Cardiac muscle cell (in vitro differentiated cells and primary cell): Measurements from ENCODE around the gene RIC8B. TPM values are rescaled to one million over a fixed set of nuclear protein-coding genes. Genes with fewer than 3 reads are reported as not detected.

Experiments
- DNase-seq, 2 donors: peaks; one replicate each; pipeline versions ENCODE4 v3.0.0 to v3.0.0-alpha.2; 2010 to 2017; ENCODE audit warnings: low read depth in 1 of 2, low spot score in 1 of 2
- H3K27ac ChIP-seq: fragments of 200-600 bp; sonication (generic); 2 replicates; pipeline ENCODE4 v1.5.1; 2016
- H3K27me3 ChIP-seq: fragments of 200-600 bp; sonication (generic); 2 replicates; pipeline ENCODE4 v1.6.0; 2016; ENCODE audit warnings: control low read depth
- H3K36me3 ChIP-seq: fragments of 200-600 bp; sonication (generic); 2 replicates; pipeline ENCODE4 v1.5.1; 2016; ENCODE audit warnings: control low read depth
- H3K4me1 ChIP-seq: fragments of 200-600 bp; sonication (generic); 2 replicates; pipeline ENCODE4 v1.8.1; 2017; ENCODE audit warnings: low read depth, mild to moderate bottlenecking, mixed run types
- H3K4me3 ChIP-seq: fragments of 200-600 bp; sonication (generic); 2 replicates; pipeline ENCODE4 v1.5.1; 2016; ENCODE audit warnings: mild to moderate bottlenecking
- H3K9me3 ChIP-seq: fragments of 200-600 bp; sonication (generic); 2 replicates; pipeline ENCODE4 v1.5.1; 2017; ENCODE audit warnings: low read depth, mild to moderate bottlenecking, control low read depth
- polyA plus RNA-seq: library from polyadenylated mRNA; unstranded; fragments of >200 nt; fragmentation: Nextera tagmentation; extraction: Ambion mirVana; gene quantifications from 2 replicates; pipeline ENCODE4 v1.2.1, GENCODE V29; 2016
- total RNA-seq: library from RNA; depleted of rRNA; stranded (reverse); fragments of >200 nt; gene quantifications from 2 replicates; pipeline ENCODE4 v1.2.3, GENCODE V29; 2016
- TF ChIP-seq, protein P1 (sequence below): IDR thresholded peaks from 2 replicates; pipeline ENCODE4 v1.5.1; 2012; ENCODE audit warnings: low read depth, mild to moderate bottlenecking, low read length

RIC8B gene
- total and polyA plus RNA-seq, 2 experiments from 2014 or later: 15.7 to 16.6 TPM

DNA sequence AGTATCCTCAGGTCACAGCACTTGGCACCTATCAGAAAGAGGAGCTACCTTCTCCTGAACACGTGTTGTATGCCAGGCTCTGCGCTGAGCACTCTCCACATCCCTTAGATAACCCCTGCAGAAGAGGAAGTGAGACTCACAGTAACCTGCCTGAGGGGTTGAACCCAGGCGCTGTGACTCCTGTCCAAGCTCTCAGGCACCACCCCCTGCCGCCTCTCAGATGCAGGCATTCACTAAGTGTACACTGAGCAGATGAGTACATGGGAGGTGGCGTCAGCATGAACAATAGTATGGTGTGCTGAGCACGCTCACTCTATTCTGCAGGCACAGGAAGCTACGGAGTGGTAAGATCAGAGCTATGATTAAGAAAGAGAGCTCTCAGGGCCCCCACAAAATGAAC, 21.0 kb upstream of the RIC8B start:
- TF ChIP-seq, protein P1, sequence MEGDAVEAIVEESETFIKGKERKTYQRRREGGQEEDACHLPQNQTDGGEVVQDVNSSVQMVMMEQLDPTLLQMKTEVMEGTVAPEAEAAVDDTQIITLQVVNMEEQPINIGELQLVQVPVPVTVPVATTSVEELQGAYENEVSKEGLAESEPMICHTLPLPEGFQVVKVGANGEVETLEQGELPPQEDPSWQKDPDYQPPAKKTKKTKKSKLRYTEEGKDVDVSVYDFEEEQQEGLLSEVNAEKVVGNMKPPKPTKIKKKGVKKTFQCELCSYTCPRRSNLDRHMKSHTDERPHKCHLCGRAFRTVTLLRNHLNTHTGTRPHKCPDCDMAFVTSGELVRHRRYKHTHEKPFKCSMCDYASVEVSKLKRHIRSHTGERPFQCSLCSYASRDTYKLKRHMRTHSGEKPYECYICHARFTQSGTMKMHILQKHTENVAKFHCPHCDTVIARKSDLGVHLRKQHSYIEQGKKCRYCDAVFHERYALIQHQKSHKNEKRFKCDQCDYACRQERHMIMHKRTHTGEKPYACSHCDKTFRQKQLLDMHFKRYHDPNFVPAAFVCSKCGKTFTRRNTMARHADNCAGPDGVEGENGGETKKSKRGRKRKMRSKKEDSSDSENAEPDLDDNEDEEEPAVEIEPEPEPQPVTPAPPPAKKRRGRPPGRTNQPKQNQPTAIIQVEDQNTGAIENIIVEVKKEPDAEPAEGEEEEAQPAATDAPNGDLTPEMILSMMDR: no peak
- no peak for DNase-seq
- H3K4me1 ChIP-seq: peaks cover 14% of the 10 kb centered on the region
- H3K9me3 ChIP-seq: no peaks in the 10 kb centered on the region
- no peak overlapping the region for H3K4me3 ChIP-seq
- no peaks in the 10 kb centered on the region for H3K27me3 ChIP-seq
- no peaks in the 10 kb centered on the region for H3K36me3 ChIP-seq
- H3K27ac ChIP-seq: no peak overlapping the region

DNA sequence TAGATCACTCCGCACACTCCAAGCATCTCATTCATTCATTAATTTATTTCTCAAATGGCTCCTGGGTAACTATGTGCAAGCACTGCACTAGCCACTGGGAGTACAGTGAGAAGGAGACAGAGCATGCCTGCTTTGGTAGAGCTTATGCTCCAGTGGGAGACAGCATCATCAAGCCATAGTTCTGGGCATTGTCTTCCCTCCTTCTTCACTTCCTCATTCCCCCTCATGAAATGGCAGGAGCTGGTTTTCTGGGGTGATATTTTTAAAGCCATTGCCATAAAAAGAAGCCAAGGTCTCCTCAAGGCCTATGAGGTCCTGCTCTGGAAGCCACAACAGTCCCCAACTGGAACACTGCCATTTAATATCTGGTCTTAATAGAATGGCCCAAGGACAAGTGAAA, 20.2 kb upstream of the RIC8B start:
- Histone ChIP-seq H3K36me3 (no peaks in the 10 kb centered on the region), H3K4me1 (peaks cover 18% of the 10 kb centered on the region), H3K27ac (no peak overlapping the region), H3K9me3 (no peaks in the 10 kb centered on the region), H3K4me3 (no peak overlapping the region), H3K27me3 (no peaks in the 10 kb centered on the region)
- DNase-seq: no peak
- TF ChIP-seq, protein P1: no peak

DNA sequence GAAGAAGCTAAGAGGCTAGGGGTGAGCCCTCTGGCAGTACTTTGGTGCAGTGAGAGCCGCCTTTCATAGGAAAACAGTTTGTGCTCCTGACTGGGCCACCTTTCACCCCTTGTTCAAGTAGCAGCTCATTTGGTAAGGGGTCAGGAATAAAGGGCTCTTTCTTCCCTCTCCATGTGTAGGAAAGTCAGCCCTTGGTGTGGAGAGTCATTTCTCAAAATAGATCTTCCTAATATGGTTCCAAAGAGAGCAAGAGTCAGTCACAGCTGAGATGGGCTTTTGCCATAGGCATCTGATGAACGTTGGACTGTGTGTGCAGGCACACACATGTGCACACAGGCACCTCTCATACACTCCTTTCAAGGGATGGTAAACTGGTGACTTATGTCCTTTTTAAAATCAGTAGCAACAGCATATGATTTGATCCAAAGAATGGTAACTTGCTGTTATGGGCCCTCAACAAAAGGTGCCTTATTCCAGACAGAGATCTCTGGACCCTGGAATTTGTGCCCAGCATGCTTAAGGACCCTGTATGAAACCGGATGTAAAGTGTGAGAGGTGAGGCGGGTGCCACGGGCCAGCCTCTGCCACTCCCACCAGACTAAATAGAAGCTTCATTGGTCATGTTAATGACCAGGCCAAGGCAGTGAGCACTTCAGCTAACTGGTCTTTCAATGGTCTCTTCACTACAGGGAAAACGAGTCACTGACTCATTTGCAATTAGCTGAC, 16.7 kb upstream of the RIC8B start:
- TF ChIP-seq, protein P1: no peak
- DNase-seq: peak in 1 of 2 donors; percentile 46
- H3K9me3 ChIP-seq: no peaks in the 10 kb centered on the region
- peaks cover 30% of the 10 kb centered on the region for H3K4me1 ChIP-seq
- no peaks in the 10 kb centered on the region for H3K36me3 ChIP-seq
- no peaks in the 10 kb centered on the region for H3K27me3 ChIP-seq
- H3K4me3 ChIP-seq: no peak overlapping the region
- peak overlapping the region; percentile 84 for H3K27ac ChIP-seq

DNA sequence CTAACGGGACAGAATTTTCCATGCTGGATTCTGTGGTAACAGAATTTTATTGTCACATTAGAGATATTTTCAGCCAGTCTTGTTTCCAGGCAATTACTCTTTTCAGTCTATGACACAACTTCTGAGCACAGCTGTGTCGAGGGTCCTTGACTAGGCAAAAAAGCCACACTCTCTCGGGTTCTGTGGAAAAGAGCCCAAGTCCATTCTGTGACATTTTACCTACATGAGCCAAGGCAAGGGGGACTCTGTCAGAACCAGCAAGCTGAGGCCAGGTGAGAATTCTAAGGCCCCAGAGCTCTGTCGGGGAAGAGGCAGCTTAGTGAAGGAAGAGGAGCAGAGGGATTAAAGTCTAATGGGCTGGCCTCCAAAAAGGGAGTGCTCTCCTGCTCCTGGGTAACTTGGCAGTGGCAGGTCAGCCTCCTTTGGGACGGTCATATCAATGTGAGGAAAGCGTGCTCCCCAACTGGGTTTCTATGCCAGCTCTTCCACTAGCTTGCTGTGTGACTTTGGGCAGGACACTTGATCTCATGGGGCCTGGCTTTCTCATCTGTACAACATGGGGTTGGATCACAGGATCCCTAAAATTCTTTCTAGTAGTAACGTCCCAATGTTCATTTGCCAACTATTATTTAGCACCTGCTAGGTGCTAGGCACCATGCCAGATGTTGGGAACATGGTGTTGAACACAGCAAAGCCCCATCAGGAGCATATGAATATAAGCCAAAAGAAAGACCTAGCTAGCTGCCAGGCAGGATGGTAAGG, 16.0 kb upstream of the RIC8B start:
- Histone ChIP-seq H3K4me1 (peaks cover 30% of the 10 kb centered on the region), H3K27ac (peak overlapping the region; percentile 84), H3K4me3 (no peak overlapping the region), H3K9me3 (no peaks in the 10 kb centered on the region), H3K27me3 (no peaks in the 10 kb centered on the region), H3K36me3 (no peaks in the 10 kb centered on the region)
- TF ChIP-seq, protein P1: no peak
- DNase-seq: no peak

DNA sequence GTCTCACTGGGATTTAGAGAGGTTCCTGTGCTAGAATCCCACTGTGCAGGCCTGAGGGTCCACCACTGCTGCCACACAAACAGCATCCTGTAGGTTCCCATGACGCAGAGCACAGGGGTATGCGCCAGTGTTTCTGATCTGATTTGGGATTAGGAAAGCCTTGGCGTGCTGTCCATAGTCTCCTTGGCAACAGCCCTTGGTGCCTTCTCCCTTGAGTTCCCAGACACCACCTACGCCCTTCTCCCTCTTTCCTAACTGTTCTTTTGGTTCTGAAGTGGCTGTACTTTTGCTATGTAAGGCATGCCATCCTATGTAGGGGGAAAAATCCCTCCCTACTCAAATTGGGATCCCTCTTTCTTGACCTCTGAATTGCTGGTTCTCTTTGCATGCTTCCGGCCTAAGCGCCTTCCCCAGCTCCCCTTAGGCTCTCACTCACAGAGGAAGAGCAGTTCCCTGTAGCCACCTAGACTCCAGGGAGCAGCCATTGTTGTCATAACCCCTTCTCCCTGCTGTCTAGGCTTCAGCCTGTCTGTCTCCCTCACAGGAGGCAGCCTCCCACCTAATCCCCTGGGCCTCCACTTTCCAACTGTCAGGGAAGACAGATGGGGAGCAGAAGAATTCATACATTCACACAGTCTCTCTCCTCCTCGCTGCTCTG, 14.8 kb upstream of the RIC8B start:
- no peak for DNase-seq
- Histone ChIP-seq H3K9me3 (no peaks in the 10 kb centered on the region), H3K4me3 (no peak overlapping the region), H3K4me1 (peaks cover 30% of the 10 kb centered on the region), H3K36me3 (no peaks in the 10 kb centered on the region), H3K27ac (peak overlapping the region; percentile 77), H3K27me3 (no peaks in the 10 kb centered on the region)
- TF ChIP-seq, protein P1: no peak
